ENCODE measurements around the gene ACSL4.
"Not testable (repeated sequence)": the region's sequence is repeated elsewhere in the genome, so short reads cannot be mapped to it uniquely, and the experiment has no call there.

Gene ACSL4

DNA sequence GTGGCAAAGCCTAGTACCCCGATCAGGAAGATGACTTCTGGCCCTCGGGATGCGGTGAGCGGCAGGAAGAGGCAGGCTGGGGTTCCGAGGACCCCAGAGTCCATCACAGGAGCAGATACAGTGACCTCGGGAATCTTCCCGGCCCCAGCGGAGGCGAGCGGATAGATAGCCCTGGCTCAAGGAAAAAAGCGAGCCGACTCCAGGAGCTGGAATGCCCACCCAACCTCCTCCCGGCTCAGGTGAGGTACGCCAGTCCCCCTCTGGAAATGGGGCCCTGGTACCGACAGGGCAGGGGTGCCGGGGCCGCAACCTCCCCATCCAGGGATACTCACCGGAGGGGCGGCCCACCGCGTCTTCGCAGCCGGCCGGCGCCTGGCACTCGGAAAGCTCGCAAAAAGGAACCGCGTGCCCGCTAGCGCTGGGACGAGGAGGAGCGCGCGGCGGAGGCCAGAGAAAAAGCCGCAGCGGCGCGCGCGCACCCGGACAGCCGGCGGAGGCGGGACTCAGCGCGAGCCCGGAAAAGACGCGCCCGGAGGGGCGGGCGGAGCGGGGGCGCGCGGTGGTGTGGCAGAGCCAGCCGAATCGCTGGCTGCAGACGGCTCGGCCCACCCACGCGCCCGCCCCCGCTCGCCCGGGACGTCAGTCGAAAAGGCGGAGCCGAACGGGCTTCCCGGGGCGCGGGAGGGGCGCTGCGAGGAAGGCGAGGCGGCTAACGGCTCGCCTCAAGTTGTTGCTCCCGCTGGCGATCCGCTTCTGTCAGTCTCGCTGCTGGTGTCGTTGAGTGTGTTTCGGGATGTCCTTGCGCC lies at the start of gene ACSL4:
TSS of gene ACSL4 (minus strand) at position 451 of the 806 bp plus-strand sequence. CDS start 49,894 bp downstream, outside the sequence.
- DNase-seq (ENCODE audit: low spot score) = peak; percentile 80

DNA sequence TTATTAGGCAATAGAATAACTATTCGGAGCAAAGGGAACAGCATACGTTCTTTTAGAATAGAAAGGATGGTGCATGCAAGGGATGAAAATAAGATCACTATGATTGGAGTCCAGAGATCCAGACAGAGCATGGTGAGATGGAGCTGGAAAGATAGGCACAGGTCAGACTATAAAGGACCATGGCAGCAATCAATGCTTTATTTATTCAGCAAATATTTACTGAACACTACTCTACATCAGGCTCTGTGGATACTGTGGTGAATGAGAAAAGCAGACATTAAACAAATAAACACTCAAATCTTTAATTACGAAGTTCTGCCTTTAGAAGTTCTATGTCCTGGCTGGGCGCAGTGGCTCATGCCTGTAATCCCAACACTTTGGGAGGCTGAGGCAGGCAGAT lies 44.7 kb upstream of the ACSL4 start:
- no peak for DNase-seq (ENCODE audit: low spot score)

DNA sequence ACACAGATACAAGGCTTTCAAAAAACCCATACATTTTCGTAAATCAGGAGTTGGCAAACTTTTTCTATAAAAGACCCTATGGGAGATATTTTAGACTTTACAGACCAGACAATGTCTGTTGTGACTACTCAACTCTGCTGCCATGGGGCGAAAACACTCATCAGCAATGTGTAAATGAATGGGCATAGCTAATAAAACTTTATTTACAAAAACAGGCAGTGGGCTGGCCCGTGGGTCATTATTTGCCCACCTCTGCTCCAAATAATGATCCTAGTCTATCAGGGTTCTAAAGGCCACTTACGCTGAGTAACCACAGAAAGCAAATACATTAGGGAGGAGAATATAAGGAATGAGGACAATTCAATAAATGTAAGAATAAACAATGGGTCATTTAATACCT lies 43.9 kb upstream of the ACSL4 start:
- DNase-seq (ENCODE audit: low spot score) = no peak

GRCh38 chrX:109776432-109776831 lies 43.4 kb upstream of the ACSL4 start:
- DNase-seq (ENCODE audit: low spot score) = no peak

- no peak for DNase-seq (ENCODE audit: low spot score)
Measured at GRCh38 chrX:109775386-109775785, 42.3 kb upstream of the ACSL4 start.

DNA sequence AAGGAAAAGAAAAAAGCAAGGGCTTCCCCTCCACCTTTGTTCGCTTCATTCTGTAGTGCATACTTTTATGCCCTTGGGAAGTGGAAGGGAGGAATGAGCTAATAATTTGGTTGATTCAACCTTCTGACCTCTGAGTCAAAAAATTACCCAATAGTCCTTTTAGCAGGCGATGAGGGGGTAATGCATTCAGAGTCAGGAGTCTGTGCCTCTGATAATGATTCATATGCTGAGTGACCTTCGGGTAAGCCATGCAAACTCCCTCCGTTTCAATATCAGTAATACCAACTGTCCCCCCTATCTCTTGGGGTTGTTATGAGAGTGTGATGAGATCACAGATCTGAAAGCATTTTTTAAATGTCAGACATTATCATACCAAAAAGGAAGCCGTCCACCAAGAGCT lies 41.6 kb upstream of the ACSL4 start:
- no peak for DNase-seq (ENCODE audit: low spot score)

- DNase-seq (ENCODE audit: low spot score) = no peak
Measured at GRCh38 chrX:109774136-109774535, 41.1 kb upstream of the ACSL4 start.

- no peak for DNase-seq (ENCODE audit: low spot score)
Measured at GRCh38 chrX:109773374-109773773, 40.3 kb upstream of the ACSL4 start.

DNA sequence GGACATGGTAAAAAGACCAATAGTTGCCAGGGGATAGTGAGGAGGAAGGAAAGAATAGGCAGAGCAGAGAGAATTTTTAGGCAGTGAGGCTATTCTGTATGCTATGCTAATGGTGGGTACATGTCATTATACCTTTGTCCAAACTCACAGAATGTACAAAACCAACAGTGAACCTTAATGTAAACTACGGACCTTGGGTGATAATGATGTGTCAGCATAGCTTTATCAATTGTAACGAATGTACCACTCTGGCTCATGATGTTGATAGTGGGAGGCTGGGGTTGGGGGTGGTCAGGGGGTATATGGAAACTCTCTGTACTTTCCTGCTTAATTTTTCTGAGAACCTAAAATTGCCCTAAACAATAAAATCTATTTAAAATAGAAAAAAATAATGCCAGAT lies 37.7 kb upstream of the ACSL4 start:
- DNase-seq (ENCODE audit: low spot score) = no peak

DNA sequence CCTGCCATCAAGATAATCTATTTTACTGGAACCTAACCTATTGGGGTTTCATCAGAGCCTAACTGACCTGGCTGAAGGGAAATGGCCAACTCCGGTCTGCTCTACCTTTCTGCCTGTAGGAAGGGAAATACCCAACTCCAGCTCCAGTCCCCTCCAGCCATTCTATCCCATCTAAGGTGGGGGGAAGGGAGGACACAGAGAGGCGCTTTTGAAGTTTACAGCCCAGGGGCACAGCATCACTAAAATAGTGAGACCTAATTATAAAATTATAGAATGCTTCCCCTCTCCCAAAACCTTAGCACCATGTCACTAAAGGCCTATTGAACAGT lies 27.8 kb upstream of the ACSL4 start:
- DNase-seq (ENCODE audit: low spot score) = no peak

DNA sequence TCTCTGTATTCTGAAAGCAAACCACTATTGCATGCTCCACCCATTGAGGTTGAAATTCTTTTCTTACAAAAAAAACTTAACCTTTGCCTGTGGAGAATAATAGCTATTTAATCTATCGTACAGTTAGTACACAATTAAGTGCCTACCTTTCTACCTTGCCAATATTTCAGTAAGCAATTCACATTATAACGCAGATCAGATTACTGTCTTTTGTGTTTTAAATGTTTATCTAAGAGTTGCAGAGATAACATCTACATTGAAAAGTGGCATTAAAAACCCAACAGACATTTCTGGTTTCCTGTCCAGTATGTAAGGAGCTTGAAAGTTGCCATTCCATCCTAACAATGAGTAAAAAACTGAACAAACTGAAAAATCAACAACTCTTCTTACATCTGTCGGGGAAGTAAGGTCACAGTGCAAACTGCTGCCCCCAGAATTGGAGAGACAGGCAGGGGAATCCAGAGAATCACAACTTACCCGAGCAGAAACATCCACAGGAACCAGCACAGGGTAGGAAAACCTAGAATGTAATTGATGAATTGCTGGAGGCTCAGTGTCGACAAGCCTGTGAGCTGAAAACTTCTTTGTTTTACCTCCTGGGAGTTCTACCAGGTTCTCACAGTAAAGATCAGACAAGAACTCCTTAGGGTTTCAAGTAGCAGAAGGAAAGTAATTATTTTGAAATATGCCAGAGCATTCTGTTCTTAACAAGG lies 27.3 kb upstream of the ACSL4 start:
- DNase-seq (ENCODE audit: low spot score) = no peak

DNA sequence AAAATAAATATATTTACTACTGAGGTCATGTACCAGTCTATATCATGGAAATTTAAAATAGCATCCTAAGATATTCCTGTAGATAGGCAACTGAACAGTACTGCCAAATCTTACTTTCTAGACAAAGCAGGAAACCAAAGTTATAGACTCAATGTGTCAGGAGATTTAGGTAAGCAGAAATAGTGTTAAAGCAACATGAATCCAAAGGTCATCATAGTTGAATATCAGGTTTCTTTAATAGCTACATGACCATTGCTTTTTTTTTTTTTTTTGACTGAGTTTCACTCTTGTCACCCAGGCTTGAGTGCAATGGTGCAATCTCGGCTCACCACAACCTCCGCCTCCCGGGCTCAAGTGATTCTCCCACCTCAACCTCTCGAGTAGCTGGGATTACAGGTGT lies 20.2 kb upstream of the ACSL4 start:
- no peak for DNase-seq (ENCODE audit: low spot score)

DNA sequence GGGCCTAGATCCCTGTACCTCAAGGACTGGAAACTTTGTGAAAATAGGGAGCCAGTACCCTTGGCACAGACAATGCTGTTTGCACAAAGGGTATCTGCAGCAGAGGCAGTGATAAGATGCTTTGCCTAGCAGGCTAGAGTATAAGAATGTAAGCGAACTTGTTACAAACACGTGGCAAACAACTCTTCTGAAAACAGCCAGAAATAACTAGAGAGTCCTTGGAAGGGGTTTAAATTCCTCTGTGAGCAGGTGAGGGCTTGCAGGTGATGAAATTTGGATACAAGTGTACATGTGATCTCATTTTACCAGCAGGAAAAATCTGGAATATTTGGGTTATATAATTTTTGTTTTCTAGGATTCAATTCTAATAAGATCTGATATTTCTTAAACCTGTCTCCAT lies 18.6 kb upstream of the ACSL4 start:
- no peak for DNase-seq (ENCODE audit: low spot score)

- no peak for DNase-seq (ENCODE audit: low spot score)
Measured at GRCh38 chrX:109749207-109749606, 16.1 kb upstream of the ACSL4 start.

- no peak for DNase-seq (ENCODE audit: low spot score)
Measured at GRCh38 chrX:109747681-109748080, 14.6 kb upstream of the ACSL4 start.

GRCh38 chrX:109742722-109743121 lies 9.7 kb upstream of the ACSL4 start:
- no peak for DNase-seq (ENCODE audit: low spot score)

- not testable (repeated sequence) for DNase-seq (ENCODE audit: low spot score)
Measured at GRCh38 chrX:109740896-109741295, 7.8 kb upstream of the ACSL4 start.

GRCh38 chrX:109740433-109740809 lies 7.4 kb upstream of the ACSL4 start:
- no peak for DNase-seq (ENCODE audit: low spot score)

- DNase-seq (ENCODE audit: low spot score) = no peak
Measured at GRCh38 chrX:109739625-109740432, 6.8 kb upstream of the ACSL4 start.

- DNase-seq (ENCODE audit: low spot score) = no peak
Measured at GRCh38 chrX:109735202-109735744, 2.2 kb upstream of the ACSL4 start.

- no peak for DNase-seq (ENCODE audit: low spot score)
Measured at GRCh38 chrX:109733613-109734083, 591 bp upstream of the ACSL4 start.

DNA sequence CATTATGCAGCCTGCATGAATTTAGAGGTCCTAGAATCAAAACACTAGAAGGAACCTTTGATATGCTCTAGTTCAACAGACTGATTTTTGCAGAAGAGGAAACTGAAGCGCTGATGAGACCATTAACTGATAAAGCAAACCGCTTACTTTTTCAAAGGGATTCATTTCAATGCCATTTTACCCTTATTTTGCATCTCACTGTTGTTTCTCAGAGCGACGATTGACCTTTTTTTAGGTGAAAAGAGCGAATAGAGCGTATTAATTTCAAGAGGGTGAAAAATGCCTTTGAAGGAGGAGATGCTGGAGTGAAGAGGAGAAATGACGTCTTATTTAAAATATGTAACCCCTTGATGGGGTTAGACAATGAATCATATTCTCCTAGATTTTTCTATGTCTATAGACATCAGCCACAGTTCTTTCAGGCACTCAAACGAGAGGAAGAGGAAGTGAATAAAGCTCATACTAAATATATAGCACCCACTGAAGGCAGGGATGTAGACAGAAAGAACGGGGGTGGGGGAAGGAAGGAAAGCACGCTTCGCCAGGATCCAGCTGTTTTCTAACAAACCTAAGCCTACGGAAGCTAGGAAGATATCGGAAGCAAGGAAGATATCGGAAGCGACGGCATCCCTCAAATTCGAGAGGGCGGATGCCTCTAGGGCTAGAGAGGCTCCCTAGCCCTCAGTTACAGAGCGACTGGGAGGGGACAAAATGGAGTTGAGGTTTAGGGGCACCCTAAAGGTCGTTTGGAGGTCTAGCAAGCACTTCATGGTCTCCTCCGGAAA lies 848 bp downstream of the ACSL4 start:
- peak; percentile 39 for DNase-seq (ENCODE audit: low spot score)
